Panc1 (cell line): ENCODE data around the gene DUS1L. TPM values are rescaled to one million over a fixed set of nuclear protein-coding genes. Genes with fewer than 3 reads are reported as not detected.

Source experiments
- ATAC-seq: fragments of 200-7000 bp; cut with Tn5 transposase; 2 replicates; pipeline ENCODE4 v1.9.1; 2020; ENCODE audit warnings: mild to moderate bottlenecking, moderate library complexity
- BruUV-seq: library from RNA; stranded (reverse); fragments of 400-500 nt; replicated peaks from 2 replicates; lab custom pipeline; 2021; lab: Mats Ljungman, UMichigan
- CTCF ChIA-PET: fragments of 300-600 bp; sonication (Branson Sonifier 250); formaldehyde crosslinking; loops from one replicate; lab custom pipeline; 2022; ENCODE audit warnings: antibody characterized with exemption; lab: Charles Lee
- POLR2A ChIA-PET: fragments of 300-600 bp; sonication (Branson Sonifier 250); formaldehyde crosslinking; loops from one replicate; lab custom pipeline; 2022; ENCODE audit warnings: antibody characterized with exemption; lab: Charles Lee
- DNase-seq: peaks from one replicate; pipeline ENCODE4 v3.0.0-alpha.2; 2010; ENCODE audit warnings: low read depth, low spot score
- H3K27ac ChIP-seq: 2 replicates; pipeline ENCODE4 v1.5.1; 2011; ENCODE audit warnings: mild to moderate bottlenecking, low read length, inconsistent platforms
- H3K27me3 ChIP-seq: fragments of 200-500 bp; sonication (Bioruptor generic); 2 replicates; pipeline ENCODE4 v1.6.0; 2014; ENCODE audit warnings: low read length, inconsistent platforms; ENCODE audit not compliant: control insufficient read depth, insufficient read depth
- H3K36me3 ChIP-seq: fragments of 200-500 bp; sonication (Bioruptor generic); 2 replicates; pipeline ENCODE4 v1.5.1; 2014; ENCODE audit warnings: inconsistent platforms, mild to moderate bottlenecking, low read length, moderate library complexity; ENCODE audit not compliant: control insufficient read depth, insufficient read depth
- H3K4me1 ChIP-seq: 2 replicates; pipeline ENCODE4 v1.5.1; 2011; ENCODE audit warnings: inconsistent platforms, mild to moderate bottlenecking, low read length, moderate library complexity; ENCODE audit not compliant: control insufficient read depth, insufficient read depth
- H3K4me3 ChIP-seq, 2 experiments: 2 replicates each; pipeline ENCODE4 v1.5.1; 2011 to 2012; ENCODE audit warnings: low read depth in 2 of 2, low read length in 2 of 2, mild to moderate bottlenecking in 2 of 2, inconsistent platforms in 1 of 2, moderate library complexity in 1 of 2
- H3K9me3 ChIP-seq: fragments of 200-500 bp; sonication (Bioruptor generic); 2 replicates; pipeline ENCODE4 v1.5.1; 2014; ENCODE audit warnings: low read depth, mild to moderate bottlenecking, inconsistent platforms, low read length, moderate library complexity; ENCODE audit not compliant: control insufficient read depth, insufficient read depth
- POLR2AphosphoS5 ChIP-seq: IDR thresholded peaks from 2 replicates; pipeline ENCODE4 v1.6.1; 2012; ENCODE audit warnings: mild to moderate bottlenecking, low read depth, low read length, moderate library complexity
- SIN3A ChIP-seq: IDR thresholded peaks from 2 replicates; pipeline ENCODE4 v1.6.1; 2012; ENCODE audit warnings: low read depth, mild to moderate bottlenecking, low read length, moderate library complexity, borderline replicate concordance; ENCODE audit not compliant: insufficient read depth
- TCF7L2 ChIP-seq: IDR thresholded peaks from 2 replicates; pipeline ENCODE4 v1.6.1; 2011; ENCODE audit warnings: mild to moderate bottlenecking, low read depth, low read length, inconsistent platforms
- in situ Hi-C: cut with HindIII; loops from 2 replicates; pipeline ENCODE4 v1.10.0; 2016; ENCODE audit warnings: low sequenced_read_pairs, low pct_unique_long_range_greater_than_20kb
- intact Hi-C: fragments of 100-400 bp; cut with micrococcal nuclease; formaldehyde crosslinking; loops from one replicate; pipeline ENCODE4 v1.10.0; 2022; ENCODE audit not compliant: unreplicated experiment
- total RNA-seq: library from RNA; stranded (reverse); gene quantifications from one replicate; pipeline ENCODE4 v1.2.1, GENCODE V29; 2021; ENCODE audit not compliant: unreplicated experiment
- TF ChIP-seq, protein P1 (sequence below), 2 experiments: IDR thresholded peaks; 2 replicates each; pipeline ENCODE4 v1.6.1; 2011 to 2012; ENCODE audit warnings: low read depth in 2 of 2, control low read depth in 1 of 2, low read length in 1 of 2, mild to moderate bottlenecking in 1 of 2, moderate library complexity in 1 of 2; ENCODE audit not compliant: insufficient read depth in 1 of 2
- TF ChIP-seq, protein P2 (sequence below): fragments of 450-650 bp; IDR thresholded peaks from 2 replicates; pipeline ENCODE4 v1.5.1; 2017; ENCODE audit warnings: mild to moderate bottlenecking

Gene DUS1L
- total RNA-seq, 1 experiment from 2014 or later = 115 TPM

DNA sequence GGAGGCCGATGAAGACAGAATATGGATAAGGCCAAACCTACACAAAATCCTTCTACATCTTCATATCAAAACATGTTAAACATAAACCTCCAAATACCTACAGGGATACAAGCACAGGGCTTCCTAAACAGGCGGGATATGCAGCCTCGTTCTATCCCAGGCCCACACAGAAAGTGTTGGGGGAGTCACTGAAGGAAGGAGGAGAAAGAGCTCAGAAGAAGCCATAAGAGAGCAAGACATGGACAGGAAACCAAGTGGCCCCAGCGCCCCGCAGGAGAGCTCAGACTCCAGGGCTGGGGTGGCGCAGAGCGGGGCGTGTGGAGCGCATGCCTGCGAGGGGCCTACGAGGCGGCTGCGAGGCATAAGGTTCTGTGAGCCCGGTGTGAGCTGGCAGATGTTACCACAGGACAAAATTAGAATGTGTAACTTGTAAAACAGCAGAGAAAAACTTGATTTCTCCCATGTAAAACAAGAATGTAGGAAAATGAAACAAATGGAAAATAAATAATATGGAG lies 43.4 kb upstream of the DUS1L start:
- ChIA-PET CTCF (no interaction called here), POLR2A (interaction anchor here (0.7 kb wide), 1 partner anchor 54 kb away, joined by 12 read pairs; no protein-coding TSS in a partner anchor)
- intact Hi-C loops = loop anchor here (10.0 kb wide), 1 partner anchor 126 kb away; no protein-coding TSS in a partner anchor
- no peak overlapping the region for H3K4me3 ChIP-seq
- H3K4me1 ChIP-seq = peaks cover 41% of the 10 kb centered on the region
- DNase-seq (no peak), ATAC-seq (no peak)
- H3K36me3 ChIP-seq = no peaks in the 10 kb centered on the region
- H3K9me3 ChIP-seq = no peaks in the 10 kb centered on the region
- BruUV-seq = no TSS peak
- H3K27ac ChIP-seq = no peak overlapping the region
- TF ChIP-seq, protein P1, sequence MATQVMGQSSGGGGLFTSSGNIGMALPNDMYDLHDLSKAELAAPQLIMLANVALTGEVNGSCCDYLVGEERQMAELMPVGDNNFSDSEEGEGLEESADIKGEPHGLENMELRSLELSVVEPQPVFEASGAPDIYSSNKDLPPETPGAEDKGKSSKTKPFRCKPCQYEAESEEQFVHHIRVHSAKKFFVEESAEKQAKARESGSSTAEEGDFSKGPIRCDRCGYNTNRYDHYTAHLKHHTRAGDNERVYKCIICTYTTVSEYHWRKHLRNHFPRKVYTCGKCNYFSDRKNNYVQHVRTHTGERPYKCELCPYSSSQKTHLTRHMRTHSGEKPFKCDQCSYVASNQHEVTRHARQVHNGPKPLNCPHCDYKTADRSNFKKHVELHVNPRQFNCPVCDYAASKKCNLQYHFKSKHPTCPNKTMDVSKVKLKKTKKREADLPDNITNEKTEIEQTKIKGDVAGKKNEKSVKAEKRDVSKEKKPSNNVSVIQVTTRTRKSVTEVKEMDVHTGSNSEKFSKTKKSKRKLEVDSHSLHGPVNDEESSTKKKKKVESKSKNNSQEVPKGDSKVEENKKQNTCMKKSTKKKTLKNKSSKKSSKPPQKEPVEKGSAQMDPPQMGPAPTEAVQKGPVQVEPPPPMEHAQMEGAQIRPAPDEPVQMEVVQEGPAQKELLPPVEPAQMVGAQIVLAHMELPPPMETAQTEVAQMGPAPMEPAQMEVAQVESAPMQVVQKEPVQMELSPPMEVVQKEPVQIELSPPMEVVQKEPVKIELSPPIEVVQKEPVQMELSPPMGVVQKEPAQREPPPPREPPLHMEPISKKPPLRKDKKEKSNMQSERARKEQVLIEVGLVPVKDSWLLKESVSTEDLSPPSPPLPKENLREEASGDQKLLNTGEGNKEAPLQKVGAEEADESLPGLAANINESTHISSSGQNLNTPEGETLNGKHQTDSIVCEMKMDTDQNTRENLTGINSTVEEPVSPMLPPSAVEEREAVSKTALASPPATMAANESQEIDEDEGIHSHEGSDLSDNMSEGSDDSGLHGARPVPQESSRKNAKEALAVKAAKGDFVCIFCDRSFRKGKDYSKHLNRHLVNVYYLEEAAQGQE (IDR thresholded peaks at IDR 0.05; ENCODE audit: insufficient read depth in 1 of 2, low read depth in 2 of 2, low read length in 1 of 2) = no peak
- no peak for TF ChIP-seq SIN3A
- TF ChIP-seq, protein P2, sequence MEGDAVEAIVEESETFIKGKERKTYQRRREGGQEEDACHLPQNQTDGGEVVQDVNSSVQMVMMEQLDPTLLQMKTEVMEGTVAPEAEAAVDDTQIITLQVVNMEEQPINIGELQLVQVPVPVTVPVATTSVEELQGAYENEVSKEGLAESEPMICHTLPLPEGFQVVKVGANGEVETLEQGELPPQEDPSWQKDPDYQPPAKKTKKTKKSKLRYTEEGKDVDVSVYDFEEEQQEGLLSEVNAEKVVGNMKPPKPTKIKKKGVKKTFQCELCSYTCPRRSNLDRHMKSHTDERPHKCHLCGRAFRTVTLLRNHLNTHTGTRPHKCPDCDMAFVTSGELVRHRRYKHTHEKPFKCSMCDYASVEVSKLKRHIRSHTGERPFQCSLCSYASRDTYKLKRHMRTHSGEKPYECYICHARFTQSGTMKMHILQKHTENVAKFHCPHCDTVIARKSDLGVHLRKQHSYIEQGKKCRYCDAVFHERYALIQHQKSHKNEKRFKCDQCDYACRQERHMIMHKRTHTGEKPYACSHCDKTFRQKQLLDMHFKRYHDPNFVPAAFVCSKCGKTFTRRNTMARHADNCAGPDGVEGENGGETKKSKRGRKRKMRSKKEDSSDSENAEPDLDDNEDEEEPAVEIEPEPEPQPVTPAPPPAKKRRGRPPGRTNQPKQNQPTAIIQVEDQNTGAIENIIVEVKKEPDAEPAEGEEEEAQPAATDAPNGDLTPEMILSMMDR = no peak
- no peak for TF ChIP-seq POLR2AphosphoS5
- TF ChIP-seq TCF7L2 = no peak
- in situ Hi-C loops = no loop called here
- no peaks in the 10 kb centered on the region for H3K27me3 ChIP-seq

DNA sequence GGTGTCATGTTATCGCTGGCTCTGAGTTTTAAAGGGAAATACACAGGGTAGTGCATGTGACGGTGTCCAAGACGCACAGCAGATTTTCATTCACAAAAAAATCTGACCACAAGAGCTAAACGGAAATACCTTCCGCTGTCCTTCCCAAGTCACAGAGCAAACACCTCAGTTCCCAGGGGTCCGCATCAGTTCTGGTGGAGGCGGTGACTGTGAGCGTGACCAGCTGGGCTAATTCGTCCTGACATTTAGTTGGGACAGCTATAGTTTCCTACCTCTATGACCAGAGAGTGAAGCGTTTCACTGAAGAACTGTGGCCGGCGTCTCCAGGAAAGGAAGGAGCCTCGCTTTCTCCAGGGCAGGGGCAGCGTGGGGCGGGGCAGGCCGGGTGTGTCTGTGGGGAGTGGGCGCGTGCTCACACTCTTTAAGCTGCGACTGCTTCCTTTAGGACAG lies 42.9 kb upstream of the DUS1L start:
- TF ChIP-seq TCF7L2 (no peak), SIN3A (0 out of 2 replicates have a peak, but pooled peaks have one; percentile 49)
- POLR2A ChIA-PET = no interaction called here
- no peaks in the 10 kb centered on the region for H3K9me3 ChIP-seq
- no peak overlapping the region for H3K4me3 ChIP-seq
- CTCF ChIA-PET = interaction anchor here (0.8 kb wide), 1 partner anchor 49 kb away, joined by 3 read pairs; no protein-coding TSS in a partner anchor
- in situ Hi-C loops (no loop called here), intact Hi-C loops (loop anchor here (10.0 kb wide), 1 partner anchor 126 kb away; no protein-coding TSS in a partner anchor)
- no peaks in the 10 kb centered on the region for H3K27me3 ChIP-seq
- peaks cover 45% of the 10 kb centered on the region for H3K4me1 ChIP-seq
- DNase-seq (no peak), ATAC-seq (no peak)
- BruUV-seq = no TSS peak
- peak overlapping the region; percentile 8; the same call in 1 of the 2 replicates for H3K27ac ChIP-seq
- no peaks in the 10 kb centered on the region for H3K36me3 ChIP-seq

DNA sequence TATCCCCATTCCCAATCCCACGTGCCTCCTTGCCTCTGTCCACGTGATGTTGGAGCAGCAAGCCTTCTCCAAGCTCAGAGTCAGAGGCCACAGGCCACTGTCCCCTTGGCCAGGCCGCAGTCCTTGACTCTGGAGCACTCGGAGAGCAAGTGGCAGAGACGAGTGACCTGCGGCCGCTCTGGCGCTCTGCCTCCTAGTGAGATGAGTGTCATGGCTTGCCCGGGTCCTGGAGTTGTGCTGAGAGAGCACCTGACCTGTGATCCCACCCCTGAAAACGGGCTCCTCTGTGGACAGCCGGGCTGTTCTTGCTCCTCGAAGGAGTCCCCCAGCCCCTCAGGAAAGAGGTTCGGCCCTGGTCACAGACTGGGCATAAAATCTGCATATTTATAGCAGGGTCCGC lies 42.4 kb upstream of the DUS1L start:
- in situ Hi-C loops (no loop called here), intact Hi-C loops (loop anchor here (10.0 kb wide), 1 partner anchor 127 kb away; no protein-coding TSS in a partner anchor)
- ATAC-seq = no peak
- Histone ChIP-seq H3K9me3 (no peaks in the 10 kb centered on the region), H3K4me1 (peaks cover 50% of the 10 kb centered on the region), H3K27ac (peak overlapping the region; percentile 8; the same call in 1 of the 2 replicates), H3K36me3 (no peaks in the 10 kb centered on the region), H3K4me3 (no peak overlapping the region), H3K27me3 (no peaks in the 10 kb centered on the region)
- ChIA-PET CTCF (interaction anchor here (0.8 kb wide), 1 partner anchor 49 kb away, joined by 3 read pairs; no protein-coding TSS in a partner anchor), POLR2A (no interaction called here)
- no TSS peak for BruUV-seq
- no peak for TF ChIP-seq TCF7L2
- 0 out of 2 replicates have a peak, but pooled peaks have one; percentile 10 for TF ChIP-seq SIN3A
- TF ChIP-seq, protein P1 (IDR thresholded peaks at IDR 0.05; ENCODE audit: insufficient read depth in 1 of 2, low read depth in 2 of 2, low read length in 1 of 2) = no peak
- TF ChIP-seq, protein P2 = no peak
- peak; percentile 36; the same call in 1 of the 2 replicates for TF ChIP-seq POLR2AphosphoS5
- no peak for DNase-seq
